Activated CD4-positive, alpha-beta memory T cell treated with anti-CD3 and anti-CD28 coated beads, Interleukin-2, amount 10 ng/mL, durations not matched to agents 7 days and 5 days (primary cell): ENCODE measurements around the gene GRK6. TPM values are rescaled to one million over a fixed set of nuclear protein-coding genes. Genes with fewer than 3 reads are reported as not detected.
"Not testable (repeated sequence)": the region's sequence is repeated elsewhere in the genome, so short reads cannot be mapped to it uniquely, and the experiment has no call there.

Source experiments
- CTCF ChIA-PET: fragments of 350-600 bp; sonication (Branson Sonifier 250); formaldehyde crosslinking; loops from one replicate; lab custom pipeline; 2021; ENCODE audit warnings: antibody characterized with exemption, inconsistent platforms; lab: Charles Lee
- POLR2A ChIA-PET: fragments of 350-600 bp; sonication (Branson Sonifier 250); formaldehyde crosslinking; loops from one replicate; lab custom pipeline; 2021; ENCODE audit warnings: antibody characterized with exemption; lab: Charles Lee
- DNase-seq: peaks from one replicate; pipeline ENCODE4 v3.0.0-alpha.2; 2020
- H3K27ac Mint-ChIP-seq: one replicate; pipeline ENCODE4 v1.8.0; 2021; ENCODE audit warnings: mild to moderate bottlenecking, mixed read lengths
- H3K27me3 Mint-ChIP-seq: one replicate; pipeline ENCODE4 v1.8.0; 2021; ENCODE audit warnings: mixed read lengths
- H3K36me3 Mint-ChIP-seq: one replicate; pipeline ENCODE4 v1.8.0; 2021; ENCODE audit warnings: low read depth, mixed read lengths
- H3K4me1 Mint-ChIP-seq: one replicate; pipeline ENCODE4 v1.8.0; 2021; ENCODE audit warnings: mixed read lengths
- H3K4me3 Mint-ChIP-seq: one replicate; pipeline ENCODE4 v1.8.0; 2021; ENCODE audit warnings: mild to moderate bottlenecking, mixed read lengths
- H3K9me3 Mint-ChIP-seq: one replicate; pipeline ENCODE4 v1.8.0; 2021; ENCODE audit warnings: mixed read lengths
- total RNA-seq, 2 experiments: library from RNA; stranded (reverse); gene quantifications; one replicate each; pipeline ENCODE4 v1.2.3, GENCODE V29; 2021

GRK6 gene
- total RNA-seq, 2 experiments from 2014 or later, result 206 to 208 TPM

DNA sequence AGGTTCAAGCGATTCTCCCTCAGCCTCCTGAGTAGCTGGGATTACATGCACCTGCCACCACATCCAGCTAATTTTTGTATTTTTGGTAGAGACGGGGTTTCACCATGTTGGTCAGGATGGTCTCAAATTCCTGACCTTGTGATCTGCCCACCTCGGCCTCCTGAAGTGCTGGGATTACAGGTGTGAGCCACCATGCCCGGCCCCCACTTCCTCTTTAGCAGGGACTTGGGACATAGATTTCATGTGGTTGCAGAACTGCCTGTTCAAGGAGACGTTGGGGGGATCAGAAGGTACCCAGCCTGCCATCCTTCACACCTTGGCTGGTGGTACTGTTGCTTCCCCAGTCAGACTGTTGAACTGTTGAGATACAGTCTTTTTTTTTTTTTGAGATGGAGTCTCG is 9.4 kb upstream of the GRK6 start:
- peaks cover 24% of the 10 kb centered on the region for H3K4me1 Mint-ChIP-seq
- POLR2A ChIA-PET, result interaction anchor here (0.7 to 17.5 kb wide), 4 partner anchors 11 to 38 kb away, joined by 3 to 463 read pairs (median 188); partner anchors contain the start of genes GRK6 and PRR7
- not testable (repeated sequence) for H3K27me3 Mint-ChIP-seq, H3K9me3 Mint-ChIP-seq, H3K36me3 Mint-ChIP-seq, H3K27ac Mint-ChIP-seq, DNase-seq, H3K4me3 Mint-ChIP-seq
- CTCF ChIA-PET, result interaction anchor here (1.1 to 2.3 kb wide), 5 partner anchors 8 to 38 kb away, joined by 3 to 7 read pairs (median 5); partner anchors contain the start of gene F12

DNA sequence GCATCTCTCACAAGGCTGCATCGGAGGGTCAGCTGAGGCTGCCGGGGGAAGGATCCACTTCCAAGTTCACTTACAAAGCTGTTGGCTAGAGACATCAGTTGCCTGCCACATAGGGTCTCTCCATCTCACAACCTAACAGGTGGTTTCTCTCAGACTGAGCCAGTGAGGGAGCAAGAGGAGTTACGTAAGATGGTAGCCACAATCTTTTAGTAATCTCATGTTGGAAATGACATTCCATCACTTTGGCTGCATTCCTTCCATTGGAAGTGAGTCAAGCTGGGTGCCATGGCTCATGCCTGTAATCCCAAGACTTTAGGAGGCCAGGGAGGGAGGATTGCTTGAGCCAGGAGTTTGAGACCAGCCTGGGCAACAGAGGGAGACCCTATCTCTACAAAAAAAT is 7.4 kb upstream of the GRK6 start:
- H3K4me1 Mint-ChIP-seq, result peaks cover 9% of the 10 kb centered on the region
- DNase-seq, result no peak
- H3K27ac Mint-ChIP-seq, result no peak overlapping the region
- H3K9me3 Mint-ChIP-seq, result peaks cover 2% of the 10 kb centered on the region
- CTCF ChIA-PET, result interaction anchor here (1.9 to 2.4 kb wide), 2 partner anchors 10 to 15 kb away, joined by 3 to 8 read pairs; partner anchors contain the start of gene F12
- POLR2A ChIA-PET, result interaction anchor here (1.2 kb wide), 1 partner anchor 16 kb away, joined by 3 read pairs; no protein-coding TSS in a partner anchor
- H3K36me3 Mint-ChIP-seq, result no peaks in the 10 kb centered on the region
- H3K4me3 Mint-ChIP-seq, result no peak overlapping the region
- H3K27me3 Mint-ChIP-seq, result no peaks in the 10 kb centered on the region

DNA sequence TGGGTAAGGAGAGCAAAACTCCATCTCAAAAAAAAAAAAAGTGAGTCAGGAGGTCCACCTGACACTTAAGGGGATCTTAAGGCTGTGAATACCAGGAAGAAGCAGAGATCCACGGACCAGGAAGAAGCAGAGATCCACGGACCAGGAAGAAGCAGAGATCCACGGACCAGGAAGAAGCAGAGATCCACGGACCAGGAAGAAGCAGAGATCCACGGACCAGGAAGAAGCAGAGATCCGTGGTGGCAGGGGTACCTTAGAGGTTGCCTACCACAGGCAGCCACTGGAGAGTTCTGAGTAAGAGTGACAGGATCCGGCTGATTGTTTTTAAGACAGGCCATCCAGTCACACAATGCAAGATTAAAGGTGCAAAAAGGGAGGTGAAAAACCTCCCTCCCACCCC is 6.0 kb upstream of the GRK6 start:
- not testable (repeated sequence) for DNase-seq, H3K4me3 Mint-ChIP-seq, H3K27me3 Mint-ChIP-seq, H3K36me3 Mint-ChIP-seq, H3K27ac Mint-ChIP-seq, H3K9me3 Mint-ChIP-seq
- ChIA-PET POLR2A (interaction anchor here (0.6 to 14.9 kb wide), 2 partner anchors 9 to 11 kb away, joined by 4 to 463 read pairs; partner anchors contain the start of gene F12), CTCF (interaction anchor here (2.4 kb wide), 1 partner anchor 16 kb away, joined by 8 read pairs; no protein-coding TSS in a partner anchor)
- peaks cover 16% of the 10 kb centered on the region for H3K4me1 Mint-ChIP-seq

DNA sequence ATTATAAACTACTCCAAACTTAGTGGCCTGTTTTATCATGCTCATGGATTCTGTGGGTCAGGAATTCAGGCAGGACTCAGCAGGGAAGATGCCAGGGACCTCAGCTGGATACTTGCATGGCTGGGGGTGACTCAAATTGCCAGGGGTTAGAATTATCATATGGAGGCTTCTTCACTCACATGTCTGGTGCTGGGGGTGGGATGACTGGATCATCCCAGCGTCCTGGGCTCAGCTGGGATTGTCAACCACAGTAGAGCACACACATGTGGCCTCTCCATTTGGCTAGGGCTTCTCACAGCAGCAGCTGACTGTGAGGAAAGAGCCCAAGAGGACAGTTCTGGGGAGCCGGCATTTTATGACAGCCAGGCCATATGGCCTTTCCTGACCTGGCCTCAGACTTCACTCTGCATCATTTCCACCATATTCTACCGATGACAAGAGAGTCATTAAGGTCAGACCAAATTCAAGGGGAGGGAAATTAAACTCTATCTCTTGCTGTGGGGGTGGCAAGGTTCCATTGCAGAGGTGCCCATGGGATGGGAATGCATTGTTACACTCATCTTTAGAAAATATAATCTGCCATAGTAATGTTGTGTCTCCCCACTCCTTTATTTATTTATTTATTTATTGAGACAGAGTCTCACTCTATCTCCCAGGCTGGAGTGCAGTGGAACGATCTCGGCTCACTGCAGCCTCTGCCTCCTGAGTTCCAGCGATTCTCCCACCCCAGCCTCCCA is 5.2 kb upstream of the GRK6 start:
- Mint-ChIP-seq H3K27ac (no peak overlapping the region), H3K4me1 (peaks cover 19% of the 10 kb centered on the region), H3K27me3 (no peaks in the 10 kb centered on the region), H3K4me3 (no peak overlapping the region), H3K9me3 (peaks cover 2% of the 10 kb centered on the region), H3K36me3 (no peaks in the 10 kb centered on the region)
- DNase-seq, result no peak
- ChIA-PET POLR2A (interaction anchor here (0.8 to 14.9 kb wide), 3 partner anchors 12 to 26 kb away, joined by 3 to 463 read pairs (median 20); partner anchors contain the start of gene F12), CTCF (no interaction called here)

DNA sequence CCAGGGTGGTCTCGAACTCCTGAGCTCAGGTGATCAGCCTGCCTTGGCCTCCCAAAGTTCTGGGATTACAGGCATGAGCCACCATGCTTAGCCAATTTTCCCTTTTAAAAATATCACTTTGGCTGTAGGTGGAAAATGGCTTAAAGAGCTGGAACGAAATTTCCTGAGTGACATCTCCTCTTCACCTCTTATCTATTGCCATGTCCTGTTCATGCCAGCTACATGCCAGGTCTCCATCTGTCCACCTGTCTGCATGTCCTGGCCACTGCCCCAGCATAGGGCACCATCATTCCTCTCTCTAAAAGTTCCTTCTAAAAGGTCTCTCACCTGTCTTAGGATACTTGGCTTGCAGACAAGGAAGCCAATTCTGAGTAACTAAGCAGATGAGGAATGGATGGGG is 2.8 kb upstream of the GRK6 start:
- DNase-seq, result no peak
- no peak overlapping the region for H3K4me3 Mint-ChIP-seq
- POLR2A ChIA-PET, result interaction anchor here (1.0 to 14.9 kb wide), 5 partner anchors 9 to 111 kb away, joined by 3 to 654 read pairs (median 20); partner anchors contain the start of genes F12, LMAN2 and PRR7
- no peak overlapping the region for H3K27ac Mint-ChIP-seq
- CTCF ChIA-PET, result interaction anchor here (2.3 to 12.6 kb wide), 3 partner anchors 20 to 34 kb away, joined by 10 to 235 read pairs (median 51); partner anchors contain the start of gene PFN3
- peaks cover 15% of the 10 kb centered on the region for H3K36me3 Mint-ChIP-seq
- H3K4me1 Mint-ChIP-seq, result peaks cover 21% of the 10 kb centered on the region
- peaks cover 2% of the 10 kb centered on the region for H3K9me3 Mint-ChIP-seq
- no peaks in the 10 kb centered on the region for H3K27me3 Mint-ChIP-seq

DNA sequence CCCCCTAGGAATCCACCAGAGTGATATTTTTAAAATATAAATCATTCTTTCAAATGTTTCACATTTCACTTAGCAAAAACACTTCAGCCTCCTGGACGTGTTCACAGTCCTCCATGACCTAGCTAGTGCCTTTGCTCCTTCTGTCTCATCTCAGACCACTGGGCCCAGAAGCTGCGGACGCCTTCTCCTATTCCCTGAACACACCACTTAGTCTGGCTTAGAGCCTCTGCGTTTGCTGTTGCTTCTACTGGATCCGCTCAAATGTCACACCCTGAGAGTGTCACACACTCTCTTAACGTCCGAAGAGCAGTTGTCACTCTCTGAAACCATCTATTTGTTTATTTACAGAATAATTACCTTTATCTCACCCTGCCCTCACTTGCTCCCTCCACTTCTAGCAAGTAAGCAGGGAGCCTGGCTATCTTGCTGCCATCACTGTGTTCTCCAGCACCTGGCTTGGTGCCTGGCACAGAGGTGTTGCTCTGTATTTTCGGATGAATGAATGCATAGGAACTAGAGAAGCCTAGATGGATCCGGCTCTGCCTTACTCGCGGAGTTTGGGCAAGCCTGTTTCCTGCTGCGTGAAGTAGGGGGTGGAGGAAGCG is 1.2 kb upstream of the GRK6 start:
- peak overlapping the region; percentile 98 for H3K27ac Mint-ChIP-seq
- CTCF ChIA-PET, result interaction anchor here (0.5 to 12.6 kb wide), 11 partner anchors 9 to 76 kb away, joined by 3 to 235 read pairs (median 8); partner anchors contain the start of genes PFN3 and PRR7
- no peak for DNase-seq
- peaks cover 2% of the 10 kb centered on the region for H3K9me3 Mint-ChIP-seq
- no peaks in the 10 kb centered on the region for H3K27me3 Mint-ChIP-seq
- peaks cover 38% of the 10 kb centered on the region for H3K4me1 Mint-ChIP-seq
- peaks cover 30% of the 10 kb centered on the region for H3K36me3 Mint-ChIP-seq
- H3K4me3 Mint-ChIP-seq, result peak overlapping the region; percentile 95
- POLR2A ChIA-PET, result interaction anchor here (1.1 to 14.9 kb wide), 13 partner anchors 8 to 115 kb away, joined by 3 to 654 read pairs (median 11); partner anchors contain the start of genes F12, LMAN2, PDLIM7 and PRR7

DNA sequence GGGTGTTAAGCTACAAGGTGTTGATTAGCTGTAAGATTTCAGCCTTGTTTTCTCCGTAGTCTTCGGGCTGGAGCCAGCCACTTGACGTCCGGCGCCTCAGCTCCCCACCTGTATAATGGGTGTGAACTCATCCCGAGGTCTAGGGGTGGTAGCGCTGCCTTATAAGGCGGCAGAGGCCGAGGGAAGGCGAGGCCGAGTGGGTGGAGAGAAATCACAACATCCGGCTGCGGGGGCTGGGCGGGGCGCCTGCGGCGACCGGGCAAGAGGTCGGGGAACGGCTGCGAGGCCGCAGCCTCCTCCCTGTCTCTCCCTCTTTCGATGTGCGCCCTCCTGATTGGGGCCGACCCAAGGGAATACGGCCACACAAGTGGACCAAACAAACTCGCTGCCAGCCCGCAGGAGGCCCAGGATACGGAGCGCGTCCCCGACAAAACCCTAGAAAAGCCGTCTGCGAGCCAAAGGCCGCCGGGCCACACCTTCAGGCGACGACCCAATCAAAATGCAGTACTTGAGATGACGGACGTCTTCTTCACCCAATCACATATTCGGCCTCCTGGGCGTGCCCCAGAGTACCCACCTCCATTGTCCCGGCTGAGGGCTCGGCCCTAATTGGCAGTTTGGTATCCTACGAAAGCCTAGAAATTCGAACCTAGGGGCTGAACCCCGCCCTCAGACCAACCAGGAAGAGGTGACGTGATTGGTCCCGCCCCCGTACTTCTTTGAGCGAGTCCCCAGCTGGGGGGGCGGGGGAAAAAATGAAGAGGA is 493 bp upstream of the GRK6 start:
- H3K9me3 Mint-ChIP-seq, result peaks cover 2% of the 10 kb centered on the region
- POLR2A ChIA-PET, result interaction anchor here (0.9 to 14.9 kb wide), 17 partner anchors 7 to 121 kb away, joined by 3 to 654 read pairs (median 8); partner anchors contain the start of genes F12, LMAN2, PDLIM7 and PRR7
- CTCF ChIA-PET, result interaction anchor here (0.5 to 12.6 kb wide), 15 partner anchors 8 to 117 kb away, joined by 3 to 235 read pairs (median 6); partner anchors contain the start of genes PFN3 and PRR7
- peak overlapping the region; percentile 95 for H3K4me3 Mint-ChIP-seq
- peak; percentile 100 for DNase-seq
- no peaks in the 10 kb centered on the region for H3K27me3 Mint-ChIP-seq
- H3K4me1 Mint-ChIP-seq, result peaks cover 44% of the 10 kb centered on the region
- H3K36me3 Mint-ChIP-seq, result peaks cover 37% of the 10 kb centered on the region
- H3K27ac Mint-ChIP-seq, result peak overlapping the region; percentile 98

DNA sequence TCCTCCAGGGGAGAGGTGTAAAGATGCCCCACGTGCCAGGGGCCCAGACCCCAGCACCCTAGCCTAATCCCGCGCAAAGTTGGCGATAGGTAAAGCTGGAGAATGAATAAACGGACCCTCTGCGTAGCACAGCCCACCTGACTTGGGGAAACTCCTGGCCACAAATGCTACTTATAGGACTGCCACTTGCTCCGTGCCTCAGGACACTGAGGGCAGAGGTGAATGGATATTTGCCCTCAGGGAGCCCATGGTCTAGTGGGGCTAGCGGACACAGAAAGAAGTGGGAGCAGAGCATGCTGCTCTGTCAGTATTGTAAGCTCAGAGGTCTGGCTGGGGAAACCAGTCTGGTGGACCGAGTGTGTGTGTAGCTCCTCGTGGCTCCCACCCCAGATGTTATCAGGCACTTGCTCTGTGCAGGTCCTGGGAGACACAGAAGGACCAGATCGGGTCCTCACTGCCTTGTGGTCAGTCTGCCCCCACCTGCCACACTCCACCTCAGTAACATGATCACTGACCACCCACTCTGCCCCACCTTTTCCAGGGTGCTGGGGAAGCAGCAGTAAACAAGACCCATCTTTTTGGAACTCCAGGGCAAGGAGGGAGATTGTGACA is 841 bp downstream of the GRK6 start:
- H3K4me3 Mint-ChIP-seq, result peak overlapping the region; percentile 91
- peaks cover 56% of the 10 kb centered on the region for H3K4me1 Mint-ChIP-seq
- ChIA-PET POLR2A (interaction anchor here (1.0 to 14.9 kb wide), 12 partner anchors 18 to 117 kb away, joined by 3 to 654 read pairs (median 10); partner anchors contain the start of genes F12, LMAN2, PDLIM7 and PRR7), CTCF (interaction anchor here (1.0 to 12.6 kb wide), 6 partner anchors 19 to 115 kb away, joined by 3 to 235 read pairs (median 10); partner anchors contain the start of genes PFN3 and PRR7)
- peak overlapping the region; percentile 93 for H3K27ac Mint-ChIP-seq
- peak; percentile 36 for DNase-seq
- no peaks in the 10 kb centered on the region for H3K27me3 Mint-ChIP-seq
- no peaks in the 10 kb centered on the region for H3K9me3 Mint-ChIP-seq
- H3K36me3 Mint-ChIP-seq, result peaks cover 50% of the 10 kb centered on the region

DNA sequence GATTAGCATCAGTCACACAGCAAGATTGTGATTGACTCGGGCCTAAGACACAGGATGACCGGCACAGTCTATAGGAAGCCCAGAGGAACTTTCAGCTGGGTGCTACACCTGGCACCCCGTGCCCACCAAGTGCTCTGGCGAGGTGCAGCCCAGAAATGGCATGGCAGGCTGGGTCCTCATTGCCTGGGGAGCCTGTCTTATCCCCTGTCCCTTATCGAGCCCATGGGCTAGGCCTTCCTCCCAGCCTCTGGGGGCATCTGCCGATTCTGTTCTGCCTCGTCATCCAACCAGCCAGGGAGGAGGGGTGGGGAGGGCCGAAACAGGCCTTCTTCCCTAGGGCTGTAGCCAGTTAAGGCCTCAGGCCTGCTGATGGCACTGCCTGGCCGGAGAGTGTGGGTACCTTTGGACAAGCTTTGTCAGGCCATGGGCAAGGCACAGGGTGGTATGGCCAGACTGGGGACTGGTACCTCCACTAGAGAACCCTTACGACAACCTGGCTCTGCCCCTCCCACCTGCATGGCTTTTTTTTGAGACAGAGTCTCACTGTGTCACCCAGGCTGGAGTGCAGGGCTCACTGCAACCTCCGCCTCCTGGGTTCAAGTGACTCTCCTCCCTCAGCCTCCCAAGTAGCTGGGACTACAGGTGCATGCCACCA is 1.6 kb downstream of the GRK6 start:
- no peaks in the 10 kb centered on the region for H3K9me3 Mint-ChIP-seq
- H3K36me3 Mint-ChIP-seq, result peaks cover 58% of the 10 kb centered on the region
- H3K27me3 Mint-ChIP-seq, result no peaks in the 10 kb centered on the region
- H3K27ac Mint-ChIP-seq, result peak overlapping the region; percentile 93
- H3K4me1 Mint-ChIP-seq, result peaks cover 59% of the 10 kb centered on the region
- peak; percentile 50 for DNase-seq
- ChIA-PET CTCF (interaction anchor here (1.0 to 12.6 kb wide), 8 partner anchors 14 to 116 kb away, joined by 3 to 235 read pairs (median 6); partner anchors contain the start of genes PFN3 and PRR7), POLR2A (interaction anchor here (0.7 to 14.9 kb wide), 9 partner anchors 18 to 118 kb away, joined by 3 to 654 read pairs (median 11); partner anchors contain the start of genes F12, LMAN2, PRR7 and RGS14)
- peak overlapping the region; percentile 91 for H3K4me3 Mint-ChIP-seq

DNA sequence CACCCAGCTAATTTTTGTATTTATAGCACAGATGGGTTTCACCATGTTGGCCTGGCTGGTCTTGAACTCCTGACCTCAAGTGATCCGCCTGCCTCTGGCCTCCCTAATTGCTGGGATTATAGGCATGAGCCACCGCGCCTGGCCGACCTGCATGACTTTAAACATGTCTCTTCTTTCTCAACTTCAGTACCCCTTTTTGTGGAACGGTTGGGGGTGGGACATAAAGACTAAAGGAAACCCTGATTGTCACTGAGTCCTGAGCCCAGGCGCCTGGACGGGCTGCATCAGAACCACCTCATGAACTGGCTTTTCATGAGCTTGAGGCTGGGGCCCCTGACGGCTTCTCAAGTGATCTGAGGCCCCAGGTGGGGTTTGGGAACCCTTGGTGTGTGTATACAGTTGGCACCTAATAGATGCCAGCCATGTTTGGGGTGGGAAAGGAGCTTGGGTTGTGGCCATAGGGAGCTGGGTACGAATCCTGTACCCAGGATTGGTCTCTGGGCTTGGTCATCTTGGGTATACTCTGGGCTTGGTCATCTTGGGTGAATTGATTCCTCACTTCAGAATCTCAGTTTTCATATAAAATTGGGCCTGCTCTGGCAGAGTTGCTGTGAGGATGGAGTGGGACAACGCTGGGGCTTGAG is 2.2 kb downstream of the GRK6 start:
- DNase-seq, result no peak
- H3K27ac Mint-ChIP-seq, result peak overlapping the region; percentile 93
- POLR2A ChIA-PET, result interaction anchor here (0.7 to 14.9 kb wide), 11 partner anchors 17 to 171 kb away, joined by 3 to 654 read pairs (median 4); partner anchors contain the start of genes F12, LMAN2, PRR7 and RGS14
- no peaks in the 10 kb centered on the region for H3K27me3 Mint-ChIP-seq
- H3K9me3 Mint-ChIP-seq, result no peaks in the 10 kb centered on the region
- peaks cover 65% of the 10 kb centered on the region for H3K4me1 Mint-ChIP-seq
- CTCF ChIA-PET, result interaction anchor here (0.6 to 12.6 kb wide), 10 partner anchors 13 to 119 kb away, joined by 3 to 235 read pairs (median 4); partner anchors contain the start of gene PFN3
- peaks cover 63% of the 10 kb centered on the region for H3K36me3 Mint-ChIP-seq
- H3K4me3 Mint-ChIP-seq, result peak overlapping the region; percentile 91
